Measurements from ENCODE around the gene ASXL1. TPM values are rescaled to one million over a fixed set of nuclear protein-coding genes. Genes with fewer than 3 reads are reported as not detected.
"Not testable (repeated sequence)": the region's sequence is repeated elsewhere in the genome, so short reads cannot be mapped to it uniquely, and the experiment has no call there.

Gene ASXL1
- total RNA-seq, 1 donor from 2014 or later, result 145 TPM

GRCh38 chr20:32458837-32459220 lies 100.7 kb downstream of the ASXL1 start:
- H3K4me3 Mint-ChIP-seq (ENCODE audit: low read depth), result no peak overlapping the region
- intact Hi-C loops (cut with micrococcal nuclease), result no loop called here
- H3K27me3 Mint-ChIP-seq (ENCODE audit: low read depth), result no peaks in the 10 kb centered on the region
- no peaks in the 10 kb centered on the region for H3K9me3 Mint-ChIP-seq
- H3K36me3 Mint-ChIP-seq (ENCODE audit: low read depth), result no peaks in the 10 kb centered on the region
- no peaks in the 10 kb centered on the region for H3K4me1 Mint-ChIP-seq (ENCODE audit: low read depth)
- no peak for DNase-seq (ENCODE audit: low spot score)
- H3K27ac Mint-ChIP-seq, result no peak overlapping the region

GRCh38 chr20:32460231-32460630 lies 102.1 kb downstream of the ASXL1 start:
- Mint-ChIP-seq H3K4me1 (ENCODE audit: low read depth) (no peaks in the 10 kb centered on the region), H3K36me3 (ENCODE audit: low read depth) (no peaks in the 10 kb centered on the region), H3K27ac (no peak overlapping the region), H3K4me3 (ENCODE audit: low read depth) (no peak overlapping the region), H3K27me3 (ENCODE audit: low read depth) (no peaks in the 10 kb centered on the region), H3K9me3 (no peaks in the 10 kb centered on the region)
- intact Hi-C loops (cut with micrococcal nuclease), result no loop called here
- no peak for DNase-seq (ENCODE audit: low spot score)

GRCh38 chr20:32460683-32461320 lies 102.7 kb downstream of the ASXL1 start:
- DNase-seq (ENCODE audit: low spot score), result no peak
- no peaks in the 10 kb centered on the region for H3K9me3 Mint-ChIP-seq
- H3K27me3 Mint-ChIP-seq (ENCODE audit: low read depth), result no peaks in the 10 kb centered on the region
- H3K4me3 Mint-ChIP-seq (ENCODE audit: low read depth), result no peak overlapping the region
- H3K4me1 Mint-ChIP-seq (ENCODE audit: low read depth), result no peaks in the 10 kb centered on the region
- no peak overlapping the region for H3K27ac Mint-ChIP-seq
- intact Hi-C loops (cut with micrococcal nuclease), result no loop called here
- no peaks in the 10 kb centered on the region for H3K36me3 Mint-ChIP-seq (ENCODE audit: low read depth)

GRCh38 chr20:32461836-32462600 lies 103.9 kb downstream of the ASXL1 start:
- no peak overlapping the region for H3K4me3 Mint-ChIP-seq (ENCODE audit: low read depth)
- H3K36me3 Mint-ChIP-seq (ENCODE audit: low read depth), result no peaks in the 10 kb centered on the region
- no peaks in the 10 kb centered on the region for H3K9me3 Mint-ChIP-seq
- H3K27me3 Mint-ChIP-seq (ENCODE audit: low read depth), result no peaks in the 10 kb centered on the region
- no peak overlapping the region for H3K27ac Mint-ChIP-seq
- intact Hi-C loops (cut with micrococcal nuclease), result no loop called here
- no peak for DNase-seq (ENCODE audit: low spot score)
- no peaks in the 10 kb centered on the region for H3K4me1 Mint-ChIP-seq (ENCODE audit: low read depth)

- no peak for DNase-seq (ENCODE audit: low spot score)
- H3K4me1 Mint-ChIP-seq (ENCODE audit: low read depth), result no peaks in the 10 kb centered on the region
- H3K9me3 Mint-ChIP-seq, result no peaks in the 10 kb centered on the region
- no peaks in the 10 kb centered on the region for H3K36me3 Mint-ChIP-seq (ENCODE audit: low read depth)
- intact Hi-C loops (cut with micrococcal nuclease), result no loop called here
- H3K27ac Mint-ChIP-seq, result no peak overlapping the region
- no peak overlapping the region for H3K4me3 Mint-ChIP-seq (ENCODE audit: low read depth)
- no peaks in the 10 kb centered on the region for H3K27me3 Mint-ChIP-seq (ENCODE audit: low read depth)
Observed at GRCh38 chr20:32462900-32463641, 104.9 kb downstream of the ASXL1 start.

GRCh38 chr20:32463642-32464400 lies 105.7 kb downstream of the ASXL1 start:
- intact Hi-C loops (cut with micrococcal nuclease), result no loop called here
- Mint-ChIP-seq H3K4me1 (ENCODE audit: low read depth) (no peaks in the 10 kb centered on the region), H3K9me3 (no peaks in the 10 kb centered on the region), H3K27me3 (ENCODE audit: low read depth) (no peaks in the 10 kb centered on the region), H3K27ac (no peak overlapping the region), H3K4me3 (ENCODE audit: low read depth) (no peak overlapping the region), H3K36me3 (ENCODE audit: low read depth) (no peaks in the 10 kb centered on the region)
- no peak for DNase-seq (ENCODE audit: low spot score)

GRCh38 chr20:32464401-32465091 lies 106.4 kb downstream of the ASXL1 start:
- Mint-ChIP-seq H3K27ac (no peak overlapping the region), H3K4me1 (ENCODE audit: low read depth) (no peaks in the 10 kb centered on the region), H3K27me3 (ENCODE audit: low read depth) (no peaks in the 10 kb centered on the region), H3K4me3 (ENCODE audit: low read depth) (no peak overlapping the region), H3K36me3 (ENCODE audit: low read depth) (no peaks in the 10 kb centered on the region), H3K9me3 (no peaks in the 10 kb centered on the region)
- intact Hi-C loops (cut with micrococcal nuclease), result no loop called here
- DNase-seq (ENCODE audit: low spot score), result no peak

GRCh38 chr20:32465092-32465900 lies 107.2 kb downstream of the ASXL1 start:
- Mint-ChIP-seq H3K27me3 (ENCODE audit: low read depth) (no peaks in the 10 kb centered on the region), H3K9me3 (no peaks in the 10 kb centered on the region), H3K4me3 (ENCODE audit: low read depth) (no peak overlapping the region), H3K4me1 (ENCODE audit: low read depth) (no peaks in the 10 kb centered on the region), H3K27ac (no peak overlapping the region), H3K36me3 (ENCODE audit: low read depth) (no peaks in the 10 kb centered on the region)
- DNase-seq (ENCODE audit: low spot score), result no peak
- intact Hi-C loops (cut with micrococcal nuclease), result no loop called here

GRCh38 chr20:32465901-32466675 lies 108.0 kb downstream of the ASXL1 start:
- DNase-seq (ENCODE audit: low spot score); H3K4me3 Mint-ChIP-seq (ENCODE audit: low read depth); intact Hi-C loops (cut with micrococcal nuclease); H3K36me3 Mint-ChIP-seq (ENCODE audit: low read depth); H3K27ac Mint-ChIP-seq; H3K27me3 Mint-ChIP-seq (ENCODE audit: low read depth); H3K9me3 Mint-ChIP-seq; H3K4me1 Mint-ChIP-seq (ENCODE audit: low read depth): not testable (repeated sequence)

- no peaks in the 10 kb centered on the region for H3K9me3 Mint-ChIP-seq
- H3K27me3 Mint-ChIP-seq (ENCODE audit: low read depth), result no peaks in the 10 kb centered on the region
- intact Hi-C loops (cut with micrococcal nuclease), result no loop called here
- H3K4me3 Mint-ChIP-seq (ENCODE audit: low read depth), result no peak overlapping the region
- H3K36me3 Mint-ChIP-seq (ENCODE audit: low read depth), result no peaks in the 10 kb centered on the region
- H3K4me1 Mint-ChIP-seq (ENCODE audit: low read depth), result no peaks in the 10 kb centered on the region
- DNase-seq (ENCODE audit: low spot score), result no peak
- no peak overlapping the region for H3K27ac Mint-ChIP-seq
Observed at GRCh38 chr20:32466739-32467505, 108.8 kb downstream of the ASXL1 start.

Data from activated T-helper 2 cell treated with anti-CD3 and anti-CD28 coated beads, Interferon-gamma antibody, Interleukin-2, Interleukin-4, amounts not matched to agents 10 μg/mL and 5 μg/mL and 100 μg/mL, durations not matched to agents 14 hours and 24 hours and 36 hours (primary cell).